WI38 (cell line): ENCODE data around the gene HCAR2.
"Not testable (repeated sequence)": the region's sequence is repeated elsewhere in the genome, so short reads cannot be mapped to it uniquely, and the experiment has no call there.

Experiments used
- H3K4me3 ChIP-seq: 2 replicates; pipeline ENCODE4 v1.5.1; 2011; ENCODE audit warnings: low read depth, mild to moderate bottlenecking, control low read depth, low read length
- CTCF ChIP-seq: IDR thresholded peaks from 2 replicates; pipeline ENCODE4 v1.5.1; 2012; ENCODE audit warnings: low read depth, mild to moderate bottlenecking, control low read depth, low read length

The HCAR2 gene

GRCh38 chr12:122725452-122726079 is 22.4 kb upstream of the HCAR2 start:
- no peak overlapping the region for H3K4me3 ChIP-seq
- no peak for TF ChIP-seq CTCF

GRCh38 chr12:122724641-122725243 is 21.6 kb upstream of the HCAR2 start:
- no peak for TF ChIP-seq CTCF
- H3K4me3 ChIP-seq, result no peak overlapping the region

- TF ChIP-seq CTCF, result no peak
- H3K4me3 ChIP-seq, result no peak overlapping the region
These were observed 19.2 kb upstream of the HCAR2 start for GRCh38 chr12:122722387-122722786.

- no peak overlapping the region for H3K4me3 ChIP-seq
- TF ChIP-seq CTCF, result no peak
These were observed 17.9 kb upstream of the HCAR2 start for GRCh38 chr12:122721057-122721545.

GRCh38 chr12:122716658-122717057 is 13.5 kb upstream of the HCAR2 start, which contains the start of gene HCAR3:
Gene HCAR3 (minus strand): TSS chr12:122716811. CDS start chr12:122716737, 74 bp downstream.
- not testable (repeated sequence) for H3K4me3 ChIP-seq

GRCh38 chr12:122715211-122715610 is 12.1 kb upstream of the HCAR2 start:
- not testable (repeated sequence) for H3K4me3 ChIP-seq

- H3K4me3 ChIP-seq, result not testable (repeated sequence)
These were observed 10.5 kb upstream of the HCAR2 start for GRCh38 chr12:122713491-122714188.

- H3K4me3 ChIP-seq, result not testable (repeated sequence)
These were observed 8.1 kb upstream of the HCAR2 start for GRCh38 chr12:122711266-122711665.

GRCh38 chr12:122710341-122710740 is 7.2 kb upstream of the HCAR2 start:
- not testable (repeated sequence) for H3K4me3 ChIP-seq

GRCh38 chr12:122709287-122709686 is 6.1 kb upstream of the HCAR2 start:
- H3K4me3 ChIP-seq, result not testable (repeated sequence)

GRCh38 chr12:122703841-122704240 is 684 bp upstream of the HCAR2 start:
- not testable (repeated sequence) for H3K4me3 ChIP-seq

GRCh38 chr12:122701481-122701880 is 1.7 kb downstream of the HCAR2 start:
- not testable (repeated sequence) for H3K4me3 ChIP-seq

GRCh38 chr12:122700038-122700710 is 3.0 kb downstream of the HCAR2 start:
- not testable (repeated sequence) for H3K4me3 ChIP-seq

GRCh38 chr12:122696922-122697321 is 6.2 kb downstream of the HCAR2 start:
- not testable (repeated sequence) for H3K4me3 ChIP-seq
